ENCODE data around the gene CDH3. TPM values are rescaled to one million over a fixed set of nuclear protein-coding genes. Genes with fewer than 3 reads are reported as not detected.

The CDH3 gene
- total and polyA plus RNA-seq, 4 donors = 6.4 to 89.4 (median 15.8) TPM

DNA sequence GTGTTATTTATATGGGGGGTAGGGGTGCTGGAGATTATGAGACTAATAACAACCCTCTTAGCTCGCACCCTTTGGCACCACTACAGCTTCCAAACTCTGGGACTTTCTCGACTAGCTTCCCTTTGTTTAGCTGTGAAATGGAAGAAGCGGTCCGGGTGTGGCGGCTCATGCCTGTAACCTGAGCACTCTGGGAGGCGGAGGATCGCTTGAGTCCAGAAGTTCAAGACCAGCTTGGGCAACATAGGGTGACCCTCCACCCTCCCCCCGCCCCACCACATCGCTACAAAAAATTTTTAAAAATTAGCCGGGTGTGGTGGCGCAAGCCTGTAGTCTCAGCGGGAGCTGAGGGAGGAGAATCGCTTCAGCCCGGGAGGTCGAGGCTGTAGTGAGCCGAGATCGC is 814 bp upstream of the CDH3 start:
- Histone ChIP-seq H3K4me1 (ENCODE audit: control insufficient read depth in 5 of 5, insufficient read depth in 5 of 5, low read length in 5 of 5) (peaks cover 0 to 18% (median 18%) of the 10 kb centered on the region in 5 donors), H3K36me3 (ENCODE audit: control insufficient read depth in 4 of 4, insufficient read depth in 4 of 4, low read length in 4 of 4) (no peaks in the 10 kb centered on the region), H3K27ac (ENCODE audit: low read depth in 1 of 2, low read length in 1 of 2) (no peak overlapping the region), H3K9ac (ENCODE audit: insufficient read depth in 1 of 2, low read length in 2 of 2) (no peak overlapping the region), H3K27me3 (ENCODE audit: control insufficient read depth in 3 of 3, insufficient read depth in 3 of 3, low read length in 2 of 3) (peaks cover 0 to 53% (median 34%) of the 10 kb centered on the region in 3 donors), H3K9me3 (ENCODE audit: control insufficient read depth in 4 of 4, insufficient read depth in 3 of 4, low read length in 3 of 4) (no peaks in the 10 kb centered on the region), H3K4me3 (no peak overlapping the region)
- 9 to 12% methylated on average over 17 of the region's 17 CpGs for WGBS, 2 donors
- ATAC-seq (ENCODE audit: insufficient read depth, low FRiP score) (no peak), DNase-seq (peak; percentile 18 to 35 (median 21))
- no peak for TF ChIP-seq CTCF (IDR thresholded peaks at IDR 0.05; ENCODE audit: control extremely low read depth, extremely low read depth)

DNA sequence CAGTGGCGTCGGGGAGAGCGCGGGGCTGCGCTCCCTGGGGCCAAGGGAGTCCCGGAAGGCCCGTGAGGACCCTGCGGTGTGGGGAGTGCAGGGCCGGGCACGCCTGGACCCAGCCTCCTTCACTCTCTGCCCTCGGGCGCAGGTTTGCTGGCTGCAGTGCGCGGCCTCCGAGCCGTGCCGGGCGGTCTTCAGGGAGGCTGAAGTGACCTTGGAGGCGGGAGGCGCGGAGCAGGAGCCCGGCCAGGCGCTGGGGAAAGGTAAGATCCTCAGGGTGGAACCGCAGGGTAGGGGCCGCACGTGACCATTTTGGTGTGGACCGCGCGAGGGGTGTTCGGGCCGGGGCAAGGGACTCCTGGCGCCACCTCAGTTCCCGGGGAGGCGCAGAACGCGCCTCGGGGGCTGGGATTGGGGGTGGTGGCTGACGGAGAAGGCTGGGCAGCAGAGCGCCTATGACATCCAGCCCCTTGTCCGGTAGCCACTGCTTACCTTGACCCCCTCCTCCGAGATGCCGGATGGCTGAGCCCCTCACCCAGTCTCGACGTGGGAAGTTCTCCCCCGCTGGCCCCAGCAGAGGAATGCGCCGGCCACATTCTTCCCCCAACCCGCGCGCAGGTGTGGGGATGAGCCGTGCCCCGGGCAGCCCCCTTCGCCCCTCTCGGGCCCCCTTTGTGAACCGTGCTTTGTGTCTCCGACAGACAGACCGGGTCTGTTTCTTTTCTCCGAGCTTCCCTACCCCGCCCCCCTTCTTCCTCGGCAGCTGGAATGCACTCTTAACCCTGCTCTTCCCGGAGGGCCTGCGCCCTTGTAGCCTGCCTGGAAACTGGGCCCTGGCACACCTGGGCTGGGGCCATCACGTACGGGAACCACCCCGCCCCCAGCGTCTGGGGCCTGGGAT is 631 bp downstream of the CDH3 start:
- H3K27me3 ChIP-seq (ENCODE audit: control insufficient read depth in 3 of 3, insufficient read depth in 3 of 3, low read length in 2 of 3) = peaks cover 0 to 54% (median 34%) of the 10 kb centered on the region in 3 donors

GRCh38 chr16:68646953-68647659 is 2.0 kb downstream of the CDH3 start:
- no peak for TF ChIP-seq CTCF (IDR thresholded peaks at IDR 0.05; ENCODE audit: control extremely low read depth, extremely low read depth)
- peak; percentile 5 to 16 (median 13) for DNase-seq
- Histone ChIP-seq H3K36me3 (ENCODE audit: control insufficient read depth in 4 of 4, insufficient read depth in 4 of 4, low read length in 4 of 4) (no peaks in the 10 kb centered on the region), H3K9me3 (ENCODE audit: control insufficient read depth in 4 of 4, insufficient read depth in 3 of 4, low read length in 3 of 4) (no peaks in the 10 kb centered on the region), H3K27me3 (ENCODE audit: control insufficient read depth in 3 of 3, insufficient read depth in 3 of 3, low read length in 2 of 3) (peaks cover 0 to 54% (median 34%) of the 10 kb centered on the region in 3 donors), H3K9ac (ENCODE audit: insufficient read depth in 1 of 2, low read length in 2 of 2) (no peak overlapping the region), H3K4me3 (no peak overlapping the region), H3K4me1 (ENCODE audit: control insufficient read depth in 5 of 5, insufficient read depth in 5 of 5, low read length in 5 of 5) (peaks cover 0 to 18% (median 16%) of the 10 kb centered on the region in 5 donors), H3K27ac (ENCODE audit: low read depth in 1 of 2, low read length in 1 of 2) (no peak overlapping the region)
- no peak for ATAC-seq (ENCODE audit: insufficient read depth, low FRiP score)
- 66 to 69% methylated on average over 18 of the region's 18 CpGs for WGBS, 2 donors

More for the DNA sequence above, 631 bp downstream of the CDH3 start:
- no peak overlapping the region for H3K9ac ChIP-seq (ENCODE audit: insufficient read depth in 1 of 2, low read length in 2 of 2)
- no peaks in the 10 kb centered on the region for H3K9me3 ChIP-seq (ENCODE audit: control insufficient read depth in 4 of 4, insufficient read depth in 3 of 4, low read length in 3 of 4)
- no peak for TF ChIP-seq CTCF (IDR thresholded peaks at IDR 0.05; ENCODE audit: control extremely low read depth, extremely low read depth)
- DNase-seq (peak; percentile 37 to 61 (median 49)), ATAC-seq (ENCODE audit: insufficient read depth, low FRiP score) (peak; percentile 29)
- 2 to 3% methylated on average over 60 to 66 of the region's 66 CpGs for WGBS, 2 donors
- H3K27ac ChIP-seq (ENCODE audit: low read depth in 1 of 2, low read length in 1 of 2) = no peak overlapping the region
- H3K4me1 ChIP-seq (ENCODE audit: control insufficient read depth in 5 of 5, insufficient read depth in 5 of 5, low read length in 5 of 5) = peaks cover 0 to 18% (median 18%) of the 10 kb centered on the region in 5 donors
- H3K4me3 ChIP-seq = peak overlapping the region; percentile 18
- no peaks in the 10 kb centered on the region for H3K36me3 ChIP-seq (ENCODE audit: control insufficient read depth in 4 of 4, insufficient read depth in 4 of 4, low read length in 4 of 4)
